AG09319 (cell line): Measurements from ENCODE around the gene HIVEP1.

Experiments used
- DNase-seq: peaks from one replicate; pipeline ENCODE4 v3.0.0-alpha.2; 2010; ENCODE audit warnings: low read depth; ENCODE audit errors: extremely low read depth
- TF ChIP-seq, protein P1 (sequence below): IDR thresholded peaks from 2 replicates; pipeline ENCODE4 v1.5.1; 2011; ENCODE audit warnings: low read depth, mild to moderate bottlenecking, inconsistent platforms, low read length, moderate library complexity

HIVEP1 gene

DNA sequence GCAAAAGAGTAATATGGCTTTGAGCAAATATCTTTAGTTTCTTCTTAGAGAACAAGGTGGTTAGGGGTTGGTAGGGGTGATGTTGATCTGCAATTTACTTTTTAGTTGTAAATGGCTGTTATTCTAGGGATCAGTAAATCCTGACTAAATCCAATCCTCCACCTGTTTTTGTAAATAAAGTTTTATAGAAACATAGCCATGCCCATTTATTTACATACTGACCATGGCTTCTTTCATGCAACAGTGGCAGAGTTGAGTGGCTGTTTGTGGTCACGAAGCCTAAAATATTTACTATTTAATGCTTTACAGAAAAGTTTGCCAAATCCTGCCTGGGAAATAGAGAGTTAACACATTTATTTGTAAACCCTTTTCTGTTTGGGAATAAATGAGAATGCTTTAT, 14.7 kb downstream of the HIVEP1 start:
- no peak for DNase-seq
- TF ChIP-seq, protein P1, sequence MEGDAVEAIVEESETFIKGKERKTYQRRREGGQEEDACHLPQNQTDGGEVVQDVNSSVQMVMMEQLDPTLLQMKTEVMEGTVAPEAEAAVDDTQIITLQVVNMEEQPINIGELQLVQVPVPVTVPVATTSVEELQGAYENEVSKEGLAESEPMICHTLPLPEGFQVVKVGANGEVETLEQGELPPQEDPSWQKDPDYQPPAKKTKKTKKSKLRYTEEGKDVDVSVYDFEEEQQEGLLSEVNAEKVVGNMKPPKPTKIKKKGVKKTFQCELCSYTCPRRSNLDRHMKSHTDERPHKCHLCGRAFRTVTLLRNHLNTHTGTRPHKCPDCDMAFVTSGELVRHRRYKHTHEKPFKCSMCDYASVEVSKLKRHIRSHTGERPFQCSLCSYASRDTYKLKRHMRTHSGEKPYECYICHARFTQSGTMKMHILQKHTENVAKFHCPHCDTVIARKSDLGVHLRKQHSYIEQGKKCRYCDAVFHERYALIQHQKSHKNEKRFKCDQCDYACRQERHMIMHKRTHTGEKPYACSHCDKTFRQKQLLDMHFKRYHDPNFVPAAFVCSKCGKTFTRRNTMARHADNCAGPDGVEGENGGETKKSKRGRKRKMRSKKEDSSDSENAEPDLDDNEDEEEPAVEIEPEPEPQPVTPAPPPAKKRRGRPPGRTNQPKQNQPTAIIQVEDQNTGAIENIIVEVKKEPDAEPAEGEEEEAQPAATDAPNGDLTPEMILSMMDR = no peak

DNA sequence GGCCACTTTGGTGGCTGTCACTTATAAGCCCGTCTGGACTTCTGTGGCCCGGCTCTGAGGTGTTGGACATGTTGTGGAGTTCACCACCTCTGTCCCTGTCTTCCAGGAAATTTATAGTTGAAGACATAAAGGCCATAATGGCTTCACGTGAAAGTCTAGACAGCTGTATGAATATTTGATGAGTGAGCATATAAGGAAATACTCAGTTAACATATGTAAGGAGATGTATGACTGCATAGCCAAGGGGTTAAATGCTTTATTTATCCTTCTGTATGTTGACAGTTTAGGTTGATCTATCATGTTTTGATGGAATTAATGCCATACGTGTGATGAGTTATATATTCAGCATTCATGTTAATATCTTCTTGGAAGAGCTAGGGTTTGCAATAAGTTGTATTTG, 16.1 kb downstream of the HIVEP1 start:
- no peak for DNase-seq
- TF ChIP-seq, protein P1 = no peak

DNA sequence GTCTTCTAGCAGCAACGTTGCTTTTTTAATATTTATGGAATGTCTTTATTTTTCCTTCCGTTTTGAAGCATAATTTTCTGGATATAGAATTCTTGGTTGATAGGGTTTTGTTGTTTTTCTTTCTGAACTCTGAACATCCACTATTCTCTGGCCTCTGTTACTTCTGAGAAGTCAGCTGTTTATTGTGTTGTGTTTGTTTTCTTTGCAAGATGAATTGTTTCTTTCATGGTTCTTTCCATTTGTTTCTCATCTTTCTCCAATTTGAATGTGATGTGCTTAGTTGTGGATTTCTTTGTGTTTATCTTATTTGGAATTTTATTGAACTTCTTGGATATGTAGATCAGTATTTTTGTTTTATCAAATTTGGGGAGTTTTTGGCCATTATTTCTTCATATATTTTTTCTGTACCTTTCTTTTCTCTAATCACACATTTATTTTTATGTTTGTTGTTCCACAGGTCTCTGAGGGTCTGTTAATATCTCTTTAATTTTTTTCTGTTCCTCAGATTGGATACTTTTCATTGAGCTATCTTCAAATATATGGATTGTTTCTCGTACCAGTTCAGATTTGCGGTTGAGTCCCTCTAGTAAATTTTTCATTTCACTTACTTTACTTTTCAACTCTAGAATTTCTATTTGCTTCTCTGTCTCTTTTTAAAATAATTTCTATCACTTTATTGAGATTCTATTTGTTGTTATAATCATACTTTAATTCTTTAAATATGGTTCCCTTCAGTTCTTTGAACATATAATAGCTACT, 18.0 kb downstream of the HIVEP1 start:
- TF ChIP-seq, protein P1 = no peak

DNA sequence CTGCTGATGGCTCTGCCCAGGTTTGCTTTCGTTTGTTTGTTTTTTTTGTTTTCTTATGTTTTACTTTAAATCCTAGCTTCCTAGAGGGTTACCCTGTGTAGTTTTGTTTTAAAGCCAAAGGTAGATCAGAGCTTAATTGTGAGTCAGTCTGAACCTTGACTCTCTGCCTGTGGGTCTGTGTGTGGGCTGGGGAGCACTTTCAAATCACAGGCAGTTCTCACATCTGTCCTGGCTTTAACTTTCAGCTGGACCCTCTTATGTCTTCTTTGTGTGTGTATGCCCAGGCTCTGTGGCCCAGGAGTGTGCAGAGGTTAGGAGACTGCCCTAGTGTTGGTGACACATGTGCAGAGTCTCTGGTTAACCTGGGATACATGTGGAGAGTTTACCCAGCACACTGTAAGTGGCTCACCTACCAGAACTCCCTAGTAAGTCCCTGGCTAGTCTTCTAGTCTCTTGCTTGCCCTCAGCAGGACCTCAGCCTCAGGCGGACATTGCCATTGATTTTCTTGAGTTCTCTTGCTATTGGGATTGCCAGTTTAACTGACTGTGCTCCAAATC, 19.0 kb downstream of the HIVEP1 start:
- TF ChIP-seq, protein P1 = no peak
- DNase-seq = no peak

More for the DNA sequence above, 18.0 kb downstream of the HIVEP1 start:
- DNase-seq = no peak

DNA sequence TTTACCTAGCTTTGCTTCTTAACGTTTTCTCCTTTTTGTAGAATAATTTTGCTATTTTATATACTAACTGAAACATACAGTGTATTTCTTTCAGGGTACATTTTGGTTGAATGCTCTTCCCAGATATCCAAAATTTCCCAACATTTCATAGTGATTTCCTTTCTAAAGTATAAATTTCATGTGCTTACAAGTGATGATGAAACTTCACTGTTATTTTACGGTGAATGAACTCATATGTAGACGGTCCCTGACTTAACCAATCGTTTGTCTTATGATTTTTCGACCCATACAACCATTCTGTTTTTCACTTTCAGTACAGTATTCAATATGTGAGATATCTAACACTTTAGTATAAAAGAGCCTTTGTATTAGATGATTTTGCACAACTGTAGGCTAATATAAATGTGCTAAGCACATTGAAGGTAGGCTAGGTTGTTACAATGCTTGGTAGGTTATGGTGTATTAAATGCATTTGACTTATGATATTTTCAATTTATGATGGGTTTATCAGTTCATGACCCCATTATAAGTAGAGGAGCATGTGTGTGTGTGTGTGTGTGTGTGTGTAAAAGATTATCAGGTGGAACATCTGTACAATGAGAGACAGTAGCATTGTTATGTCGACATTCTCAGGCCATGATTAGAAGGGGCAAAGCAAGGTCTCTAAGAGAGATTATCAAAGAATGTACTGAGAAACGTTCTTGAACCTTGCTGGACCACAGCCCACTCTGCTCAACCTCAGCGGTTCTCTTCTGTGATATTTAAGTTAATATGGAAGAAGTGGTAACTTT, 20.9 kb downstream of the HIVEP1 start:
- TF ChIP-seq, protein P1 = no peak

DNA sequence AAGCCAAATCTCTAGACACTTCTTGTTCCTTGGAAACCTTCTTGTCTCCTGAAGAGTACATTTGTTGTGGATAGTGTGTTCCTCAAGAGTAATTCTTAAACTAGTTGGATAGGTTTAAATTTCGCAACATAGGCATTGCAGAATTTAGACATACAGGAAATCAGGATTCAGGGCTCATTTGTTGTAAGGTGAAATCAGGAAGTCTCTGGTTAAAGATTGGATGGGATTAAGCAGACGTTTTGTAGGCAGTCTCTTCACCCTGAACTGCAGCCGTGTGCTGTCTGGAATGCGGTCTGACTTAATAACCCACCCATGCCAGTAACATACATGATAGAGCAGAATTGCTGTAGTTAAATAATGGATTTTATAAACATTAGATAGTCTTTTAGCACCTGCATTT, 21.7 kb downstream of the HIVEP1 start:
- no peak for DNase-seq
- TF ChIP-seq, protein P1 = no peak

More for the DNA sequence above, 20.9 kb downstream of the HIVEP1 start:
- no peak for DNase-seq

DNA sequence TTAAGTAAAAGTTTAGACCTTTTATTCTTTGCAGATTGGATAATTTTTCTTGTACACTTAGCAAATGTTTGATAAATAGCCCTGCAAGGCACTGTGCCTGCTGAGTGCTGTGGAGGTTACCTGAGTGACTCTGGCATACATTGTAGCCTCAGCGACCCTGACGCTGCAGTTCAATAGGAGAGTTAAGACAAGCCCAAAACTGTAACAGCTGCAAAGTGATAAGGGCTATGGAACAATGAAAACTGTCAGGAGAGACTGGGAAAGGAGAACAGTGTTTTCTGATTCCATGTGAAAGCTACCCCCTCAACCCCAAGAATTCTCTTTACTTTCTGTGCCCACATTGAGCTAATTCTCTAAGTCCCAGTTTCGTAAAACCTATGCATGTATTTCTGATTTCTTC, 22.2 kb downstream of the HIVEP1 start:
- TF ChIP-seq, protein P1 = no peak
- no peak for DNase-seq
